ACC112 (cell line): Measurements from ENCODE around the gene MTMR4.

Experiments used
- H2AFZ ChIP-seq: fragments of 200-600 bp; sonication (generic); one replicate; pipeline ENCODE4 v1.6.0; 2017; ENCODE audit warnings: antibody characterized with exemption, low read length; ENCODE audit not compliant: unreplicated experiment
- H3K27ac ChIP-seq: fragments of 200-600 bp; sonication (generic); 2 replicates; pipeline ENCODE4 v1.5.1; 2014; ENCODE audit warnings: low read depth, mild to moderate bottlenecking, antibody characterized with exemption, low read length, moderate library complexity
- H3K27me3 ChIP-seq: fragments of 200-600 bp; sonication (generic); 2 replicates; pipeline ENCODE4 v1.6.1; 2014; ENCODE audit warnings: mild to moderate bottlenecking, antibody characterized with exemption, low read length, moderate library complexity, mixed read lengths; ENCODE audit not compliant: insufficient read depth
- H3K36me3 ChIP-seq: fragments of 200-600 bp; sonication (generic); 2 replicates; pipeline ENCODE4 v1.6.1; 2016; ENCODE audit warnings: mild to moderate bottlenecking, antibody characterized with exemption, low read length, moderate library complexity, mixed read lengths; ENCODE audit not compliant: insufficient read depth
- H3K4me1 ChIP-seq: fragments of 200-600 bp; sonication (generic); one replicate; pipeline ENCODE4 v1.6.1; 2016; ENCODE audit warnings: low read length, mixed read lengths; ENCODE audit not compliant: insufficient read depth, unreplicated experiment, control insufficient read depth
- H3K4me3 ChIP-seq: fragments of 200-600 bp; sonication (generic); 2 replicates; pipeline ENCODE4 v1.5.1; 2014; ENCODE audit warnings: mild to moderate bottlenecking, low read depth, low read length
- H3K79me2 ChIP-seq: fragments of 200-600 bp; sonication (generic); one replicate; pipeline ENCODE4 v1.6.0; 2016; ENCODE audit warnings: low read length; ENCODE audit not compliant: control insufficient read depth, unreplicated experiment, insufficient read depth

MTMR4 gene

GRCh38 chr17:58468944-58469343, 45.5 kb downstream of the MTMR4 start:
- Histone ChIP-seq H3K4me1 (no peaks in the 10 kb centered on the region), H3K27ac (no peak overlapping the region), H3K27me3 (peaks cover 56% of the 10 kb centered on the region), H3K79me2 (no peaks in the 10 kb centered on the region), H3K36me3 (no peaks in the 10 kb centered on the region), H3K4me3 (no peak overlapping the region), H2AFZ (no peak overlapping the region)

- H2AFZ ChIP-seq = no peak overlapping the region
- peaks cover 11% of the 10 kb centered on the region for H3K27me3 ChIP-seq
- no peaks in the 10 kb centered on the region for H3K36me3 ChIP-seq
- H3K4me3 ChIP-seq = no peak overlapping the region
- H3K4me1 ChIP-seq = no peaks in the 10 kb centered on the region
- no peak overlapping the region for H3K27ac ChIP-seq
- H3K79me2 ChIP-seq = no peaks in the 10 kb centered on the region
Measured at GRCh38 chr17:58455491-58455890, 58.9 kb downstream of the MTMR4 start.

GRCh38 chr17:58452738-58453137, 61.7 kb downstream of the MTMR4 start:
- no peaks in the 10 kb centered on the region for H3K79me2 ChIP-seq

DNA sequence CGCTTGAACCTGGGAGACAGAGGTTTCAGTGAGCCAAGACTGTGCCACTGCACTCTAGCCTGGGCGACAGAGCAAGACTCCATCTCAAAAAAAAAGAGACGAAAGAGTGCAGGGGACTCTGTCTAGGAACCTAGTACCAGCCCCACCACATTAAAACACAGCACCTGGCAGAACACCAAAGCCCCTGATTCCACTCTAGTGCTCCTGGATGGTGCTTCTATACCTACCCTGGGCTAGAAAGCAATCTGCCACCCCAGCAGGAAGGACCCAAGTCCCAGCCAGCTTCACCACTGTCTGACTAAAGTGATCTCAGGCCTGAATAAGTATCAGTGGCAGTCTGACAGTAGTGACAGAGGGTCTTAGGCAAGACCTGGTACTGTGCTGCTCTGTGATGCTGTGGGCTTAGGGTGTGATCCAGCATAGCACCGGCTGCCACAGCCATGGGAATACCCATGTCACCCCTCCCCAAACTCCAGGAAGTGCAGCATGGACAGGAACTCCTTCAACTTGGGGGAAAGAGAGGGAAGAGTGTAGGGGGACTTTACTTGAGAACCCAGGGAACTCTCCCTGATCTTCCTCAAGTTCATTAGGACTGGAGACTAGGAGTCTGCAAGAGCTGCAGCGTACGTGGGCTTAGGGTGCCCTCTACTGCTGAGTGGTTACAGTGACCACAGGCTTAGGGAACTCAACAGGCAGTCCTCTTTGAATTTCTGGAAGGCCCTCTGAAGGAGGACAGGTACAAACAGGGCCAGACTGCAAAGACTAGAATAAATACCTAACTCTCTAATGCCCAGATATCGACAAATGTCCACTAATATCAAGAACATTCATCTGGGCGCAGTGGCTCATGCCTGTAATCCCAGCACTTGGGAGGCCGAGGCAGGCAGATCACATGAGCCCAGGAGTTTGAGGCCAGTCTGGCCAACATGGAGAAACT, 67.1 kb downstream of the MTMR4 start:
- H3K79me2 ChIP-seq = no peaks in the 10 kb centered on the region
- H3K4me1 ChIP-seq = no peaks in the 10 kb centered on the region
- no peaks in the 10 kb centered on the region for H3K36me3 ChIP-seq
- H3K27ac ChIP-seq = no peak overlapping the region
- no peak overlapping the region for H3K4me3 ChIP-seq
- no peak overlapping the region for H2AFZ ChIP-seq
- H3K27me3 ChIP-seq = peaks cover 27% of the 10 kb centered on the region

More at GRCh38 chr17:58452738-58453137, 61.7 kb downstream of the MTMR4 start:
- Histone ChIP-seq H3K4me3 (no peak overlapping the region), H3K4me1 (no peaks in the 10 kb centered on the region), H3K27me3 (peaks cover 11% of the 10 kb centered on the region), H3K27ac (no peak overlapping the region), H2AFZ (no peak overlapping the region), H3K36me3 (no peaks in the 10 kb centered on the region)

DNA sequence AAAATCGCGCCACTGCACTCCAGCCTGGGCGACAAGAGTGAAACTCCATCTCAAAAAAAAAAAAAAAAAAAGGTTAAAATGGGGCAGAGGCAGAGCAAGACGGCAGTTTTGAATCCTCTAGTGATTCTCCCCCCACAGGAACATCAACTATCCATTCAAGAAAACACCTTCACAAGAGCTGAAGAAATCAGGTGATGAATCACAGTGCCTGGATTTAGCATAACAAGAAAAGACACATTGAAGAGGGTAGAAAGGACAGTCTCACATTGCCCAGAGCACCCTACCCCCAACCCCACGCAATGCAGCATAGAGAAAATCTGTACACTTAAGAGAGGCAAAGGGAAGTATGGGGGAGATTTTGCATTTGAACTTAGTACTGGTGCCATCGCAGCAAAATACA, 68.4 kb downstream of the MTMR4 start:
- Histone ChIP-seq H2AFZ (no peak overlapping the region), H3K4me1 (no peaks in the 10 kb centered on the region), H3K4me3 (no peak overlapping the region), H3K27ac (no peak overlapping the region), H3K36me3 (no peaks in the 10 kb centered on the region), H3K79me2 (no peaks in the 10 kb centered on the region), H3K27me3 (peaks cover 38% of the 10 kb centered on the region)
